ENCODE results near the gene SPPL2B. TPM values are rescaled to one million over a fixed set of nuclear protein-coding genes. Genes with fewer than 3 reads are reported as not detected.

Gene SPPL2B
- total RNA-seq, 3 donors from 2014 or later: 119 to 177 (median 153) TPM

- H3K9me3 ChIP-seq: no peaks in the 10 kb centered on the region
- ATAC-seq (no peak), DNase-seq (no peak)
- no peak overlapping the region for H3K4me3 ChIP-seq
- no peaks in the 10 kb centered on the region for H3K4me1 ChIP-seq (ENCODE audit: low read depth)
- H3K36me3 ChIP-seq (ENCODE audit: low read depth): no peaks in the 10 kb centered on the region
- intact Hi-C loops (cut with DNase I, micrococcal nuclease): no loop called here
- no peak for TF ChIP-seq CTCF (IDR thresholded peaks at IDR 0.05)
Measured at GRCh38 chr19:2306281-2306806, 22.1 kb upstream of the SPPL2B start.

- no peak for ATAC-seq
- H3K9me3 ChIP-seq: no peaks in the 10 kb centered on the region
- no peak for TF ChIP-seq CTCF (IDR thresholded peaks at IDR 0.05)
- H3K36me3 ChIP-seq (ENCODE audit: low read depth): no peaks in the 10 kb centered on the region
- no peaks in the 10 kb centered on the region for H3K4me1 ChIP-seq (ENCODE audit: low read depth)
- intact Hi-C loops (cut with DNase I, micrococcal nuclease): no loop called here
- no peak overlapping the region for H3K4me3 ChIP-seq
- no peak for DNase-seq
Measured at GRCh38 chr19:2306971-2307370, 21.5 kb upstream of the SPPL2B start.

DNA sequence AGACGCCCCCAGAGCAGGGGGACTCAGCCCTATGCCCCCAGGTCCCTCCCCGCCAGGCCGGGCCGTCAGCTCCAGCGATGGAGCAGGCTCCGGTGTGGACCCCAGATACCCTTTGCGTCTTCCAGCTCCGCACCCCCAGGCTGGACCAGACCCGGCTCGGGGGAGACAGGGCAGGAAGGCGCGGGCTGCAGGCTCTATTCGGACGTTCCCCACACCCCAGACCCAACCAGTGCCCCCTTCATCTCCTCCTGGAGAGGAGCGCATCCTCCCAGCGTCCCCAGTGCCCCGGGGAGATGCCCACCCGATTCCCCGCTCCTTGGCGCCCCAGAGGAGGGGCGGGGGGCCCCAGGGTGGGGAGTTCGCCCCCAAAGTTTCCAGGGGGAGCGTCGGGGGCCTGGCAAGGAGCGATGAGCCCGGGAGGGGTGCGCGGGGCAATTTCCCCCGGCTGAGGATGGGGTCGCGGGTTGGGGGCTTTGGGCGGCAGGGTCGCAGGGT, 20.9 kb upstream of the SPPL2B start:
- DNase-seq: no peak
- no peak for ATAC-seq
- Histone ChIP-seq H3K9me3 (no peaks in the 10 kb centered on the region), H3K36me3 (ENCODE audit: low read depth) (no peaks in the 10 kb centered on the region), H3K4me1 (ENCODE audit: low read depth) (no peaks in the 10 kb centered on the region), H3K4me3 (no peak overlapping the region)
- intact Hi-C loops (cut with DNase I, micrococcal nuclease): no loop called here
- no peak for TF ChIP-seq CTCF (IDR thresholded peaks at IDR 0.05)

- no peak within 1 kb of the TSS for H3K4me3 ChIP-seq
- intact Hi-C loops (cut with DNase I, micrococcal nuclease): no loop called here
- H3K36me3 ChIP-seq (ENCODE audit: low read depth): no peaks in the 10 kb centered on the region
- no peak for TF ChIP-seq CTCF (IDR thresholded peaks at IDR 0.05)
- no peaks in the 10 kb centered on the region for H3K4me1 ChIP-seq (ENCODE audit: low read depth)
- ATAC-seq (peak; percentile 26), DNase-seq (no peak)
- H3K9me3 ChIP-seq: no peaks in the 10 kb centered on the region
Measured at GRCh38 chr19:2308114-2308556, 20.3 kb upstream of the SPPL2B start, which contains the start of gene LINGO3. Gene LINGO3, minus strand, starts transcription at chr19:2308154. Its CDS starts 16,378 bp downstream, at chr19:2291776.

GRCh38 chr19:2309734-2310362, 18.6 kb upstream of the SPPL2B start:
- Histone ChIP-seq H3K4me1 (ENCODE audit: low read depth) (no peaks in the 10 kb centered on the region), H3K9me3 (peaks cover 2% of the 10 kb centered on the region), H3K4me3 (no peak overlapping the region), H3K36me3 (ENCODE audit: low read depth) (no peaks in the 10 kb centered on the region)
- DNase-seq: no peak
- no peak for ATAC-seq
- intact Hi-C loops (cut with DNase I, micrococcal nuclease): no loop called here
- TF ChIP-seq CTCF (IDR thresholded peaks at IDR 0.05): no peak

All from mucosa of descending colon (tissue), 3 donors.